GM19240 (cell line): Measurements from ENCODE around the gene FCN3.

Experiments used
- DNase-seq: peaks from one replicate; pipeline ENCODE4 v3.0.0; 2011; ENCODE audit warnings: low spot score; ENCODE audit not compliant: insufficient read length

Gene FCN3

GRCh38 chr1:27341525-27342252 lies 32.9 kb downstream of the FCN3 start, which contains the start of gene SYTL1:
Gene SYTL1 (plus strand): TSS chr1:27342022. CDS start chr1:27345335, 3,313 bp downstream.
- peak; percentile 88 for DNase-seq

GRCh38 chr1:27339213-27339612 lies 35.4 kb downstream of the FCN3 start:
- no peak for DNase-seq

GRCh38 chr1:27338751-27339150 lies 35.9 kb downstream of the FCN3 start:
- DNase-seq, result no peak

- DNase-seq, result no peak
These were observed 37.9 kb downstream of the FCN3 start for GRCh38 chr1:27336756-27337155.

- no peak for DNase-seq
These were observed 38.9 kb downstream of the FCN3 start for GRCh38 chr1:27335506-27336422.

GRCh38 chr1:27333717-27334279 lies 40.8 kb downstream of the FCN3 start:
- no peak for DNase-seq

- no peak for DNase-seq
These were observed 41.9 kb downstream of the FCN3 start for GRCh38 chr1:27332536-27333281.

- DNase-seq, result no peak
These were observed 42.7 kb downstream of the FCN3 start for GRCh38 chr1:27331922-27332321.

- DNase-seq, result no peak
These were observed 43.2 kb downstream of the FCN3 start for GRCh38 chr1:27331426-27331825.

- DNase-seq, result no peak
These were observed 43.8 kb downstream of the FCN3 start for GRCh38 chr1:27330786-27331185.

- no peak for DNase-seq
These were observed 46.7 kb downstream of the FCN3 start for GRCh38 chr1:27327964-27328363.

GRCh38 chr1:27325286-27325685 lies 49.3 kb downstream of the FCN3 start:
- DNase-seq, result no peak

- no peak for DNase-seq
These were observed 51.9 kb downstream of the FCN3 start for GRCh38 chr1:27322569-27323240.

GRCh38 chr1:27321813-27322568 lies 52.6 kb downstream of the FCN3 start, which contains the start of gene TMEM222:
Gene TMEM222 (plus strand): TSS chr1:27322163. CDS start chr1:27322198, 35 bp downstream.
- DNase-seq, result peak; percentile 97
